GM12801 (cell line): ENCODE measurements around the gene SORCS2.

Experiments used
- CTCF ChIP-seq: IDR thresholded peaks from one replicate; pipeline ENCODE4 v1.5.1; 2011; ENCODE audit warnings: control low read depth; ENCODE audit not compliant: insufficient read length; ENCODE audit errors: extremely low read depth

SORCS2 gene

GRCh38 chr4:7741946-7742806 is 549.8 kb downstream of the SORCS2 start:
- no peak for TF ChIP-seq CTCF

- no peak for TF ChIP-seq CTCF
These were observed 550.5 kb downstream of the SORCS2 start for GRCh38 chr4:7742807-7743280.

GRCh38 chr4:7744142-7744804 is 551.9 kb downstream of the SORCS2 start:
- no peak for TF ChIP-seq CTCF

- no peak for TF ChIP-seq CTCF
These were observed 553.1 kb downstream of the SORCS2 start for GRCh38 chr4:7745301-7745885.

- TF ChIP-seq CTCF = no peak
These were observed 554.2 kb downstream of the SORCS2 start for GRCh38 chr4:7746351-7747061.

- no peak for TF ChIP-seq CTCF
These were observed 554.7 kb downstream of the SORCS2 start for GRCh38 chr4:7747062-7747385.

- no peak for TF ChIP-seq CTCF
These were observed 555.2 kb downstream of the SORCS2 start for GRCh38 chr4:7747566-7747965.
